ENCODE results near the gene TIMM29. TPM values are rescaled to one million over a fixed set of nuclear protein-coding genes. Genes with fewer than 3 reads are reported as not detected.
"Not testable (repeated sequence)": the region's sequence is repeated elsewhere in the genome, so short reads cannot be mapped to it uniquely, and the experiment has no call there.

TIMM29 gene
- total and polyA plus RNA-seq, 9 donors = 13.8 to 22.4 (median 19.0) TPM

DNA sequence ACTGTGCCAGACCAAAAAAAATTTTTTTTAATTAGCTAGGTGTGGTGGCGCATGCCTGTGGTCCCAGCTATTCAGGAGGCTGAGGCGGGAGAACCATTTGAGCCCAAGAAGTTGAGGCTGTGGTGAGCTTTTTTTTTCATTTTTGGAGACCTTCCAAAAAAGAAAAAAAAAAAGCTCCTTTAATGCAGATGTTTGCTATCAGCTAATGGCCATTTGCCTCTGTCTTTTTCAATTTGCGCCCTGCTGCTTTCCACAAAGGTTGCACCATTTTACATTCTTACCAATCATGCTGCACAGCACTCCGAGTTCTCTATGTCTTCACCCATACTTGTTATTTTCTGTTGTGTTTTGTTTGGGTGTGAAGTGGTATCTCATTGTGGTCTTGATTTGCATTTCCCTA lies 16.7 kb downstream of the TIMM29 start:
- intact Hi-C loops (cut with DNase I) = loop anchor here in 1 of 4 donors (10.0 kb wide), 2 partner anchors 170 to 270 kb away; no protein-coding TSS in a partner anchor
- Histone ChIP-seq H3K36me3 (no peaks in the 10 kb centered on the region), H3K4me3 (no peak overlapping the region), H3K4me1 (ENCODE audit: insufficient read depth) (no peaks in the 10 kb centered on the region), H3K9me3 (no peaks in the 10 kb centered on the region), H3K27me3 (no peaks in the 10 kb centered on the region), H3K27ac (no peak overlapping the region)
- DNase-seq = no peak
- WGBS, 3 donors = 74 to 79% (median 77%) methylated on average over 4 of the region's 4 CpGs
- TF ChIP-seq EP300 (IDR thresholded peaks at IDR 0.05) (no peak), POLR2A (IDR thresholded peaks at IDR 0.05) (no peak)
- TF ChIP-seq, protein P1, sequence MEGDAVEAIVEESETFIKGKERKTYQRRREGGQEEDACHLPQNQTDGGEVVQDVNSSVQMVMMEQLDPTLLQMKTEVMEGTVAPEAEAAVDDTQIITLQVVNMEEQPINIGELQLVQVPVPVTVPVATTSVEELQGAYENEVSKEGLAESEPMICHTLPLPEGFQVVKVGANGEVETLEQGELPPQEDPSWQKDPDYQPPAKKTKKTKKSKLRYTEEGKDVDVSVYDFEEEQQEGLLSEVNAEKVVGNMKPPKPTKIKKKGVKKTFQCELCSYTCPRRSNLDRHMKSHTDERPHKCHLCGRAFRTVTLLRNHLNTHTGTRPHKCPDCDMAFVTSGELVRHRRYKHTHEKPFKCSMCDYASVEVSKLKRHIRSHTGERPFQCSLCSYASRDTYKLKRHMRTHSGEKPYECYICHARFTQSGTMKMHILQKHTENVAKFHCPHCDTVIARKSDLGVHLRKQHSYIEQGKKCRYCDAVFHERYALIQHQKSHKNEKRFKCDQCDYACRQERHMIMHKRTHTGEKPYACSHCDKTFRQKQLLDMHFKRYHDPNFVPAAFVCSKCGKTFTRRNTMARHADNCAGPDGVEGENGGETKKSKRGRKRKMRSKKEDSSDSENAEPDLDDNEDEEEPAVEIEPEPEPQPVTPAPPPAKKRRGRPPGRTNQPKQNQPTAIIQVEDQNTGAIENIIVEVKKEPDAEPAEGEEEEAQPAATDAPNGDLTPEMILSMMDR (IDR thresholded peaks at IDR 0.05) = no peak

DNA sequence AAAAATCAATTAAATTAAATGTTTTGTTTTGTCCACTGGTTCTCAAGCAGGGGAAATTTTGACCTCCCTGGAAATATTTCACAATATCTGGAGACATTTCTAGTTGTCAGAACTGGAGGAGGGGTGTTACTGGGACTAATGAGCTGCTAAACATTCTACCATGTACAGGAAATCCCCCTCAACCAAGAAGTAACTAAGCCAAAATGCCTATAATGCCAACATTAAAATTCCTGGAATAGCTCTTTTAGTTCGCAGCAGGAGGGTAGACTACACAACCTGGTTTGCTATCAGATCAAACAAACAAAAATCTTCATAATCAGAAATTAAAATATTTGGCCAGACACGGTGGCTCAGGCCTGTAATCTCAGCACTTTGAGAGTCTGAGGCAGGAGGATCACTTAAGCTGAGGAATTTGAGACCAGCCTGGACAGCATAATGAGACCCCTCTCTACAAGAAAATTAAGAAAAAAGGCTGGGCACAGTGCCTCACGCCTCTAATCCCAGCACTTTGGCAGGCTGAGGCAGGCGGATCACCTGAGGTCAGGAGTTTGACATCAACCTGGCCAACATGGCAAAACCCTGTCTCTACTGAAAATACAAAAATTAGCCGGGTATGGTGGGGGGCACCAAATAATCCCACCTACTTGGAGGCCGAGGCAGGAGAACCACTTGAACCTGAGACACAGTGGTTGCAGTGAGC lies 18.5 kb downstream of the TIMM29 start:
- Histone ChIP-seq H3K4me3 (no peak overlapping the region), H3K27me3 (no peaks in the 10 kb centered on the region), H3K27ac (no peak overlapping the region), H3K9me3 (no peaks in the 10 kb centered on the region), H3K36me3 (no peaks in the 10 kb centered on the region), H3K4me1 (ENCODE audit: insufficient read depth) (no peaks in the 10 kb centered on the region)
- intact Hi-C loops (cut with DNase I) = loop anchor here in 1 of 4 donors (10.0 kb wide), 2 partner anchors 168 to 268 kb away; no protein-coding TSS in a partner anchor
- 63 to 64% (median 63%) methylated on average over 6 of the region's 6 CpGs for WGBS, 3 donors
- TF ChIP-seq EP300 (IDR thresholded peaks at IDR 0.05) (no peak), POLR2A (IDR thresholded peaks at IDR 0.05) (no peak)
- TF ChIP-seq, protein P1 (IDR thresholded peaks at IDR 0.05) = no peak
- DNase-seq = no peak

DNA sequence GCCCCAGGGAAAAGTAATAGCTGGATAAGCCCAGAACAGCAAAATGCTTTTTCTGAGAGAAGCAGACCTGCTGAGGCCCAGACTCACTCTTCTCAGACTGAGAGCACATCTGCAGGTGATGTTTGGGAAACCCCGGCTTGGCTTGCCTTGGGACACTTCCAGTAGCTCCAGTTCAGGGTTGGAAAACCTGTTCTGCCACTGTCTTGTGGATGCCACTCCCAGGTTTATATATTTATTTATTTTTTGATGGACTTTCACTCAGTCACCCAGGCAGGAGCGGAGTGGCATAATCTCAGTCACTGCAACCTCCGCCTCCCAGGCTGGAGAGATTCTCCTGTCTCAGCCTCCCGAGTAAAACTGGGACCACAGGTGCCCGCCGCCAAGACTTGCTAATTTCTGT lies 24.2 kb downstream of the TIMM29 start:
- Histone ChIP-seq H3K27me3 (no peaks in the 10 kb centered on the region), H3K4me1 (ENCODE audit: insufficient read depth) (no peaks in the 10 kb centered on the region), H3K36me3 (no peaks in the 10 kb centered on the region), H3K4me3 (no peak overlapping the region), H3K27ac (no peak overlapping the region), H3K9me3 (no peaks in the 10 kb centered on the region)
- no peak for TF ChIP-seq EP300 (IDR thresholded peaks at IDR 0.05)
- no peak for TF ChIP-seq POLR2A (IDR thresholded peaks at IDR 0.05)
- intact Hi-C loops (cut with DNase I) = no loop called here
- 94 to 96% (median 95%) methylated on average over 6 of the region's 6 CpGs for WGBS, 3 donors
- DNase-seq = no peak

DNA sequence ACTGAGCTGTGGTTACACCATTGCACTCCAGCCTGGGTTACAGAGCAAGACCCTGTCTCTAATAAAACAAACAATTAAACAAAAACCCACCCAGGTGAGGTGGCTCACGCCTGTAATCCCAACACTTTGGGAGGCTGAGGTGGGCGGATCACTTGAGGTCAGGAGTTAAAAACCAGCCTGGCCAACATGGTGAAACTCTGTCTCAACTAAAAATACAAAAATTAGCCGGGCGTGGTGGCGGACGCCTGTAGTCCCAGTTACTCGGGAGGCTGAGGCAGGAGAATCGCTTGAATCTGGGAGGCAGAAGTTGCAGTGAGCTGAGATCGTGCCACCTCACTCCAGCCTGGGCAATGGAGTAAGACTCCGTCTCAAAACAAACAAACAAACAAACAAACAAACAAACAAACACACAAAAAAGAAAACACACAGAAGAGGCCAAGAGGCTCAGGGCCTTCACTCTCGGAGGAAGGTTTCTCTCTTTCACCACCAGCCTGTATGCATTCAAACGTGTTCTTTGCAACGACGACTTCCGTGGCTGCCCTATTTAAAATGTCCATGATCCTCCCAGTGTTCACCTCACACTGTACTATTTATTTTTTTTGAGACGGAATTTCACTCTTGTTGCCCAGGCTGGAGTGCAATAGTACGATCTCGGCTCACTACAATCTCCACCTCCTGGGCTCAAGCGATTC lies 30.8 kb downstream of the TIMM29 start:
- DNase-seq; H3K4me3 ChIP-seq; H3K4me1 ChIP-seq (ENCODE audit: insufficient read depth); H3K36me3 ChIP-seq; intact Hi-C loops (cut with DNase I); H3K27ac ChIP-seq; H3K9me3 ChIP-seq; H3K27me3 ChIP-seq: not testable (repeated sequence)
- 93 to 95% (median 94%) methylated on average over 19 of the region's 19 CpGs for WGBS, 3 donors

DNA sequence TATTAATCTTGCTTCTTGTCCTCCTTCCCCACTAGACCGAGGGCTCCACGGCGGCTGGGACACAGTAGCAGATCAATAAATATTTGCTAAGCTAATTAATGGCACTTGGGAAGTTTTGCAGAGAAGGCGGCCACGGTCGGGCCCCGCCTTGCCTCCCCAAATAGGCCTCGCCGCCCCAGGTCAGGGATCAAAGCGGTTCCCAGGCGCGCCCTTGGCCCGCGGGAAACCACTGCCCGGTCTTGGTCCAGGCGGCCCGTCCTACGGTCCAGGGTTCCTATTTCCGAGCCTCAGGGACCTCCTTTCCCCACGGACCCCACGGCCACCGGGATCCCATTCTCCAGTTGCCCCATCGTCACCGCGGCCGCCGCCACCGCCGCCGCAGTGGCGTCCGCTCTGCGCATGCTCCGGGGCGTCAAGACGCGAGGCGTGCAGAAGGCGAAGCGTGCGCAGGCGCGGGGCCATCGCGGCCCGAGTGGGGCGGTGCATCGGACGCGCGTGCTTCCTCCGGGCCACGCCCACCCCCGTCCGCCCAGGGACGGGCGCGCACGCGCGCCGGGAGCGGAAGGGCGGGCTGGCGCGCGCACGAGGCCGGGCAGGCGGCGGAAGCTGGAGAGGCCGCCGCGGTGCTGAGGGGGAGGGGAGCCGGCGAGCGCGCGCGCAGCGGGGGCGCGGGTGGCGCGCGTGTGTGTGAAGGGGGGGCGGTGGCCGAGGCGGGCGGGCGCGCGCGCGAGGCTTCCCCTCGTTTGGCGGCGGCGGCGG lies 31.9 kb downstream of the TIMM29 start, which contains the start of gene SMARCA4:
TSS of gene SMARCA4 (plus strand) at position 717 of the 759 bp plus-strand sequence. CDS start 23,122 bp downstream, outside the sequence.
- Histone ChIP-seq H3K9me3 (no peaks in the 10 kb centered on the region), H3K27me3 (no peaks in the 10 kb centered on the region), H3K27ac (peak within 1 kb of the TSS; percentile 72 to 89), H3K4me1 (ENCODE audit: insufficient read depth) (peaks cover 6% of the 10 kb centered on the region), H3K4me3 (peak within 1 kb of the TSS; percentile 75), H3K36me3 (no peaks in the 10 kb centered on the region)
- peak; percentile 97 to 99 (median 98) for DNase-seq
- no peak for TF ChIP-seq EP300 (IDR thresholded peaks at IDR 0.05)
- TF ChIP-seq POLR2A (IDR thresholded peaks at IDR 0.05) = peak; percentile 90
- intact Hi-C loops (cut with DNase I) = no loop called here
- WGBS, 3 donors = 0 to 1% (median 1%) methylated on average over 36 to 100 of the region's 100 CpGs
